Measurements from ENCODE around the gene MLXIPL. TPM values are rescaled to one million over a fixed set of nuclear protein-coding genes. Genes with fewer than 3 reads are reported as not detected.
"Not testable (repeated sequence)": the region's sequence is repeated elsewhere in the genome, so short reads cannot be mapped to it uniquely, and the experiment has no call there.

Gene MLXIPL
- polyA plus RNA-seq, 10 donors, result 0.13 to 1.3 (median 0.22) TPM; not detected in 1

GRCh38 chr7:73555411-73555982 lies 68.8 kb downstream of the MLXIPL start:
- no peak for DNase-seq

GRCh38 chr7:73550093-73550492 lies 74.2 kb downstream of the MLXIPL start:
- not testable (repeated sequence) for DNase-seq

DNA sequence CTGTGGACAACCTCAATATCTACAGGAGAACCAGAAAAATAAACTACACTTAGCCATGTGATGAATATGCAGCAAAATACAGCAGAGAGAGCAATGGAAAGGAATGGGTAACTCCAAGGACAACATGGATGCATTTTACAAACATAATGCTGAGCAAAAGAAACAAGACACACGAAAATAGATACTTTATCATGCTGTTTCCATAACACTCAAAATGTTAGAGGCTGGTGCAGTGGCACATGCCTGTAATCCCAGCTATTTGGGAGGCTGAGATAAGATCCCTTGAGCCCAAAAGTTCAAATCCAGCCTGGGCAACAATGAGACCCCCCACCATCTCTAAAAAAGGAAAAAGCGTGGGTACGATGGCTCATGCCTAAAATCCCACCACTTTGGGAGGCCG lies 75.1 kb downstream of the MLXIPL start:
- no peak for DNase-seq

GRCh38 chr7:73547841-73548240 lies 76.5 kb downstream of the MLXIPL start:
- no peak for DNase-seq

- no peak for DNase-seq
Measured at GRCh38 chr7:73544678-73545077, 79.6 kb downstream of the MLXIPL start.

Other genes with a start within 250 kb of the MLXIPL start
- 10 to 100 TPM in 7 of 10 donors, 1 to 10 TPM in 3; 8.5 to 19.7 (median 14.8) TPM for gene FZD9, start 190.7 kb downstream of the MLXIPL start, polyA plus RNA-seq (ENCODE audit: insufficient read length in 10 of 10)
- 10 to 100 TPM; 46.3 to 60.5 (median 50.3) TPM for gene BAZ1B, start 102.2 kb downstream of the MLXIPL start, polyA plus RNA-seq (ENCODE audit: insufficient read length in 10 of 10)
- 10 to 100 TPM; 27.2 to 34.7 (median 31.0) TPM for gene BCL7B, start 66.8 kb downstream of the MLXIPL start, polyA plus RNA-seq (ENCODE audit: insufficient read length in 10 of 10)
- 10 to 100 TPM; 21.1 to 33.8 (median 26.3) TPM for gene TBL2, start 45.9 kb downstream of the MLXIPL start, polyA plus RNA-seq (ENCODE audit: insufficient read length in 10 of 10)
- 1 to 10 TPM; 1.9 to 4.4 (median 2.6) TPM for gene VPS37D, start 43.3 kb upstream of the MLXIPL start, polyA plus RNA-seq (ENCODE audit: insufficient read length in 10 of 10)
- gene DNAJC30, start 58.9 kb upstream of the MLXIPL start, polyA plus RNA-seq (ENCODE audit: insufficient read length in 10 of 10), result 1 to 10 TPM; 5.6 to 7.4 (median 6.6) TPM
- 10 to 100 TPM; 65.5 to 73.3 (median 69.5) TPM for gene BUD23, start 59.1 kb upstream of the MLXIPL start, polyA plus RNA-seq (ENCODE audit: insufficient read length in 10 of 10)
- gene STX1A, start 95.1 kb upstream of the MLXIPL start, polyA plus RNA-seq (ENCODE audit: insufficient read length in 10 of 10), result 10 to 100 TPM in 5 of 10 donors, 1 to 10 TPM in 5; 6.2 to 12.2 (median 9.9) TPM
- 10 to 100 TPM in 8 of 10 donors, 1 to 10 TPM in 2; 8.6 to 14.4 (median 10.9) TPM for gene ABHD11, start 114.3 kb upstream of the MLXIPL start, polyA plus RNA-seq (ENCODE audit: insufficient read length in 10 of 10)
- under 1 TPM in 6 of 10 donors, not detected in 4; 0.16 to 0.29 (median 0.24) TPM for gene CLDN3, start 145.7 kb upstream of the MLXIPL start, polyA plus RNA-seq (ENCODE audit: insufficient read length in 10 of 10)
- 1 to 10 TPM in 3 of 10 donors, under 1 TPM in 7; 0.22 to 7.9 (median 0.54) TPM for gene CLDN4, start 206.5 kb upstream of the MLXIPL start, polyA plus RNA-seq (ENCODE audit: insufficient read length in 10 of 10)
- 1 to 10 TPM in 6 of 10 donors, under 1 TPM in 4; 0.45 to 1.8 (median 1.2) TPM for gene METTL27, start 218.0 kb upstream of the MLXIPL start, polyA plus RNA-seq (ENCODE audit: insufficient read length in 10 of 10)
- not detected for gene TMEM270, start 236.6 kb upstream of the MLXIPL start, polyA plus RNA-seq (ENCODE audit: insufficient read length in 10 of 10)

Data from muscle of back (tissue), 11 donors.